H1 (cell line): ENCODE results near the gene NAA60. TPM values are rescaled to one million over a fixed set of nuclear protein-coding genes. Genes with fewer than 3 reads are reported as not detected.

ENCODE experiments used
- CTCF ChIA-PET: fragments of 300-600 bp; sonication (Branson Sonifier 250); formaldehyde crosslinking; loops from one replicate; lab custom pipeline; 2021; ENCODE audit not compliant: partially characterized antibody; lab: Charles Lee
- POLR2A ChIA-PET: fragments of 300-600 bp; sonication (Branson Sonifier 250); formaldehyde crosslinking; loops from one replicate; lab custom pipeline; 2021; ENCODE audit warnings: inconsistent platforms; ENCODE audit not compliant: partially characterized antibody; lab: Charles Lee
- DNase-seq, 2 experiments: peaks; one replicate each; pipeline versions ENCODE4 v3.0.0 to v3.0.0-alpha.2; 2010 to 2022; ENCODE audit warnings: low spot score in 2 of 2, low read depth in 1 of 2, mixed read lengths in 1 of 2
- FAIRE-seq: peaks from 2 replicates; lab custom pipeline; 2011; peaks lifted over from hg19 to GRCh38; lab: Jason Lieb, UNC
- H2AFZ ChIP-seq: 2 replicates; pipeline ENCODE4 v1.8.1; 2012; ENCODE audit warnings: low read length, inconsistent platforms
- H2AK5ac ChIP-seq: 2 replicates; pipeline ENCODE4 v1.6.1; 2013; ENCODE audit warnings: low read depth, low read length
- H2BK120ac ChIP-seq: replicated peaks from 2 replicates; pipeline ENCODE3; 2013; ENCODE audit warnings: low read depth, low read length, inconsistent platforms
- H2BK12ac ChIP-seq: 2 replicates; pipeline ENCODE4 v1.6.1; 2013; ENCODE audit warnings: low read depth, low read length
- H2BK15ac ChIP-seq: 2 replicates; pipeline ENCODE4 v1.6.1; 2013; ENCODE audit warnings: low read length
- H2BK20ac ChIP-seq: 2 replicates; pipeline ENCODE4 v1.6.1; 2013; ENCODE audit warnings: low read length
- H2BK5ac ChIP-seq: 2 replicates; pipeline ENCODE4 v1.6.1; 2013; ENCODE audit warnings: low read depth, low read length
- H3K14ac ChIP-seq: 2 replicates; pipeline ENCODE4 v1.6.1; 2013; ENCODE audit warnings: inconsistent platforms; ENCODE audit not compliant: insufficient read length
- H3K18ac ChIP-seq: 2 replicates; pipeline ENCODE4 v1.6.1; 2013; ENCODE audit warnings: low read length; ENCODE audit errors: extremely low read depth
- H3K23ac ChIP-seq: 2 replicates; pipeline ENCODE4 v1.6.1; 2013; ENCODE audit warnings: inconsistent platforms; ENCODE audit not compliant: insufficient read length
- H3K23me2 ChIP-seq: 2 replicates; pipeline ENCODE4 v1.6.1; 2013; ENCODE audit warnings: low read depth, low read length
- H3K27ac ChIP-seq: 2 replicates; pipeline ENCODE4 v1.6.1; 2011; ENCODE audit warnings: low read depth, low read length, inconsistent platforms
- H3K27me3 ChIP-seq, 4 experiments: replicated peaks in 1 of 4; 1 replicate in 1 of 4; 2 replicates in 3 of 4; pipeline versions ENCODE4 v1.6.1 to v1.8.1; 2011 to 2013; ENCODE audit warnings: low read length in 3 of 4, mild to moderate bottlenecking in 3 of 4, inconsistent platforms in 2 of 4, mixed read lengths in 2 of 4, moderate library complexity in 1 of 4; ENCODE audit not compliant: control insufficient read depth in 3 of 4, insufficient read depth in 3 of 4; ENCODE audit errors: extremely low read depth in 1 of 4
- H3K36me3 ChIP-seq, 4 experiments: 2 replicates each; pipeline versions ENCODE4 v1.6.1 to v1.8.1; 2011 to 2013; ENCODE audit warnings: mild to moderate bottlenecking in 4 of 4, low read length in 3 of 4, moderate library complexity in 2 of 4, control low read depth in 1 of 4, inconsistent platforms in 1 of 4; ENCODE audit not compliant: insufficient read depth in 4 of 4, control insufficient read depth in 2 of 4
- H3K4ac ChIP-seq: replicated peaks from 2 replicates; pipeline ENCODE3; 2013; ENCODE audit warnings: low read length, low read depth, mixed read lengths, inconsistent platforms; ENCODE audit not compliant: insufficient read length
- H3K4me1 ChIP-seq, 4 experiments: replicated peaks in 1 of 4; 1 replicate in 1 of 4; 2 replicates in 3 of 4; pipeline versions ENCODE4 v1.6.1 to v1.8.1; 2011 to 2013; ENCODE audit warnings: low read length in 3 of 4, inconsistent platforms in 2 of 4, mixed read lengths in 1 of 4; ENCODE audit not compliant: insufficient read depth in 4 of 4, control insufficient read depth in 3 of 4
- H3K4me2 ChIP-seq, 2 experiments: 2 replicates each; pipeline versions ENCODE4 v1.6.1 to v1.8.1; 2011 to 2013; ENCODE audit warnings: low read depth in 2 of 2, low read length in 2 of 2, control low read depth in 1 of 2, inconsistent platforms in 1 of 2, mild to moderate bottlenecking in 1 of 2; ENCODE audit not compliant: insufficient read depth in 1 of 2
- H3K4me3 ChIP-seq, 4 experiments: fragments of 200-600, 300-600 bp in 1 of 4; sonication (generic), shearing (Covaris generic), sonication (Bioruptor Twin) in 1 of 4; 2 replicates each; pipeline versions ENCODE4 v1.5.1 to v1.8.1; 2011 to 2016; ENCODE audit warnings: low read length in 4 of 4, low read depth in 3 of 4, control low read depth in 2 of 4, inconsistent platforms in 2 of 4, mild to moderate bottlenecking in 2 of 4, mixed read lengths in 1 of 4, moderate library complexity in 1 of 4; ENCODE audit not compliant: insufficient read depth in 2 of 4; ENCODE audit errors: extremely low read depth in 1 of 4
- H3K56ac ChIP-seq: replicated peaks from 2 replicates; pipeline ENCODE3; 2013; ENCODE audit warnings: low read depth, mild to moderate bottlenecking, mixed read lengths, low read length, inconsistent platforms; ENCODE audit not compliant: insufficient read length
- H3K79me1 ChIP-seq: 2 replicates; pipeline ENCODE4 v1.6.1; 2013; ENCODE audit warnings: low read depth, low read length, control low read depth
- H3K79me2 ChIP-seq, 2 experiments: 2 replicates each; pipeline versions ENCODE4 v1.6.1 to v1.8.1; 2012 to 2013; ENCODE audit warnings: low read length in 2 of 2, mild to moderate bottlenecking in 2 of 2, inconsistent platforms in 1 of 2; ENCODE audit not compliant: insufficient read depth in 2 of 2, control insufficient read depth in 1 of 2
- H3K9ac ChIP-seq, 4 experiments: replicated peaks in 1 of 4; 1 replicate in 1 of 4; 2 replicates in 3 of 4; pipeline versions ENCODE4 v1.6.1 to v1.8.1; 2011 to 2013; ENCODE audit warnings: low read depth in 3 of 4, low read length in 3 of 4, control low read depth in 2 of 4, mild to moderate bottlenecking in 2 of 4, moderate library complexity in 2 of 4, inconsistent platforms in 1 of 4; ENCODE audit errors: extremely low read depth in 1 of 4
- H3K9me3 ChIP-seq, 2 experiments: 2 replicates each; pipeline versions ENCODE4 v1.6.1 to v1.8.1; 2012 to 2013; ENCODE audit warnings: mild to moderate bottlenecking in 2 of 2, moderate library complexity in 2 of 2, control low read depth in 1 of 2, inconsistent platforms in 1 of 2, low read depth in 1 of 2, low read length in 1 of 2, mixed read lengths in 1 of 2; ENCODE audit not compliant: insufficient read depth in 2 of 2
- H4K20me1 ChIP-seq, 2 experiments: replicated peaks in 1 of 2; 2 replicates each; pipeline versions ENCODE3 to v1.8.1; 2011 to 2013; ENCODE audit warnings: inconsistent platforms in 2 of 2, low read length in 2 of 2, mild to moderate bottlenecking in 1 of 2; ENCODE audit not compliant: insufficient read depth in 2 of 2, control insufficient read depth in 1 of 2
- H4K5ac ChIP-seq: 2 replicates; pipeline ENCODE4 v1.6.1; 2013; ENCODE audit warnings: low read length, low read depth, mixed read lengths, inconsistent platforms; ENCODE audit not compliant: insufficient read length
- H4K8ac ChIP-seq: 2 replicates; pipeline ENCODE4 v1.8.0; 2013; ENCODE audit warnings: mild to moderate bottlenecking, moderate library complexity, low read length, inconsistent platforms; ENCODE audit not compliant: insufficient read depth; ENCODE audit errors: extremely low read depth
- H4K91ac ChIP-seq: replicated peaks from 2 replicates; pipeline ENCODE3; 2013; ENCODE audit warnings: low read length, mixed read lengths, inconsistent platforms; ENCODE audit not compliant: insufficient read length
- CBX8 ChIP-seq: fragments of 300-800, 300-1000 bp; sonication (generic); IDR thresholded peaks from 2 replicates; pipeline ENCODE4 v1.7.1; 2016; ENCODE audit warnings: low read depth, low read length, borderline replicate concordance
- KDM1A ChIP-seq: fragments of 200-600, 300-600 bp; sonication (generic); IDR thresholded peaks from 2 replicates; pipeline ENCODE4 v1.7.1; 2016; ENCODE audit warnings: mild to moderate bottlenecking, low read length, borderline replicate concordance
- TEAD4 ChIP-seq: IDR thresholded peaks from 2 replicates; pipeline ENCODE4 v1.6.1; 2012; ENCODE audit warnings: low read depth, low read length, inconsistent platforms, mixed read lengths
- WGBS, 2 experiments: shearing (Covaris generic) in 1 of 2; methylation state at CpG; one replicate each; pipeline versions ENCODE4 v1.1.6 to v1.1.7; 2013 to 2015; ENCODE audit warnings: low lambda C conversion rate in 2 of 2, mixed read lengths in 2 of 2, inconsistent platforms in 1 of 2, low coverage in 1 of 2, missing lambda C conversion rate in 1 of 2; ENCODE audit not compliant: insufficient replicate concordance in 2 of 2, insufficient coverage in 1 of 2, insufficient read length in 1 of 2; ENCODE audit errors: extremely low coverage in 1 of 2, missing lambda C conversion rate in 1 of 2; 5-methylcytosine and 5-hydroxymethylcytosine counted together
- polyA plus RNA-seq, 7 experiments: library from polyadenylated mRNA; depleted of rRNA in 3 of 7; stranded (reverse) in 5 of 7; unstranded in 2 of 7; fragments of >200 nt in 5 of 7; fragments of 200-250 nt in 2 of 7; gene quantifications; 1 replicate in 5 of 7; 2 replicates in 1 of 7; 4 replicates in 1 of 7; pipeline versions ENCODE4 v1.2.1 to v1.2.3, GENCODE V29; 2011 to 2013; ENCODE audit warnings: missing spikeins in 2 of 7, mixed read lengths in 2 of 7
- total RNA-seq: library from RNA; stranded (reverse); fragmentation: NEBNext Ultra II Directional; extraction: Animal tissue kit (Norgen Biotek cat#: 25700); gene quantifications from 2 replicates; pipeline ENCODE4 v1.2.1, GENCODE V29; 2021

Gene NAA60
- total and polyA plus RNA-seq, 2 of the 8 experiments (the other 6 are each of a cell fraction or from before 2014, with no cell fraction given), result 34.1 to 47.6 TPM

GRCh38 chr16:3478242-3478925, 34.9 kb downstream of the NAA60 start:
- no peak overlapping the region for H4K8ac ChIP-seq
- peaks cover 3% of the 10 kb centered on the region; the same call in 1 of the 2 replicates for H3K79me1 ChIP-seq
- H3K18ac ChIP-seq, result no peak overlapping the region
- no peak overlapping the region for H4K91ac ChIP-seq
- 84% methylated on average over 11 of the region's 11 CpGs; no CpG with 5 or more reads in 1 of the 2 experiments for WGBS, 2 experiments
- H3K56ac ChIP-seq, result no peak overlapping the region
- H4K20me1 ChIP-seq, result peaks cover 6 to 13% of the 10 kb centered on the region in 2 experiments
- peaks cover 0 to 9% (median 2%) of the 10 kb centered on the region in 4 experiments; a peak in 3 of 7 replicates for H3K4me1 ChIP-seq
- no peak for FAIRE-seq
- H2BK20ac ChIP-seq, result no peak overlapping the region
- peak overlapping the region; percentile 55; the same call in 1 of the 2 replicates for H2BK5ac ChIP-seq
- no peak overlapping the region for H3K4me3 ChIP-seq
- H3K27ac ChIP-seq, result no peak overlapping the region
- no peak overlapping the region for H3K23ac ChIP-seq
- no peak overlapping the region for H2BK12ac ChIP-seq
- H3K36me3 ChIP-seq, result peaks cover 2 to 14% (median 10%) of the 10 kb centered on the region in 4 experiments; a peak in 4 of 8 replicates
- no peak overlapping the region for H3K14ac ChIP-seq
- no peaks in the 10 kb centered on the region for H3K27me3 ChIP-seq
- H2AFZ ChIP-seq, result no peak overlapping the region
- no peak overlapping the region for H2AK5ac ChIP-seq
- H4K5ac ChIP-seq, result no peak overlapping the region
- no peaks in the 10 kb centered on the region for H3K9me3 ChIP-seq
- POLR2A ChIA-PET, result no interaction called here
- H2BK120ac ChIP-seq, result no peak overlapping the region
- DNase-seq, result no peak
- peaks cover 0 to 34% of the 10 kb centered on the region in 2 experiments; a peak in 2 of 4 replicates for H3K79me2 ChIP-seq
- H3K23me2 ChIP-seq, result no peaks in the 10 kb centered on the region
- TF ChIP-seq KDM1A, result no peak
- TF ChIP-seq TEAD4, result no peak
- TF ChIP-seq CBX8, result no peak
- H3K4me2 ChIP-seq, result no peak overlapping the region
- H3K4ac ChIP-seq, result no peak overlapping the region
- no peak overlapping the region for H2BK15ac ChIP-seq
- CTCF ChIA-PET, result interaction anchor here (1.0 to 2.0 kb wide), 2 partner anchors 8 to 12 kb away, joined by 3 to 4 read pairs; no protein-coding TSS in a partner anchor
- H3K9ac ChIP-seq, result no peak overlapping the region
